ENCODE results near the gene MAP7. TPM values are rescaled to one million over a fixed set of nuclear protein-coding genes. Genes with fewer than 3 reads are reported as not detected.

Gene MAP7
- polyA plus RNA-seq, 2 of the 4 experiments (the other 2 are of a cell fraction) = 60.6 to 64.5 TPM

DNA sequence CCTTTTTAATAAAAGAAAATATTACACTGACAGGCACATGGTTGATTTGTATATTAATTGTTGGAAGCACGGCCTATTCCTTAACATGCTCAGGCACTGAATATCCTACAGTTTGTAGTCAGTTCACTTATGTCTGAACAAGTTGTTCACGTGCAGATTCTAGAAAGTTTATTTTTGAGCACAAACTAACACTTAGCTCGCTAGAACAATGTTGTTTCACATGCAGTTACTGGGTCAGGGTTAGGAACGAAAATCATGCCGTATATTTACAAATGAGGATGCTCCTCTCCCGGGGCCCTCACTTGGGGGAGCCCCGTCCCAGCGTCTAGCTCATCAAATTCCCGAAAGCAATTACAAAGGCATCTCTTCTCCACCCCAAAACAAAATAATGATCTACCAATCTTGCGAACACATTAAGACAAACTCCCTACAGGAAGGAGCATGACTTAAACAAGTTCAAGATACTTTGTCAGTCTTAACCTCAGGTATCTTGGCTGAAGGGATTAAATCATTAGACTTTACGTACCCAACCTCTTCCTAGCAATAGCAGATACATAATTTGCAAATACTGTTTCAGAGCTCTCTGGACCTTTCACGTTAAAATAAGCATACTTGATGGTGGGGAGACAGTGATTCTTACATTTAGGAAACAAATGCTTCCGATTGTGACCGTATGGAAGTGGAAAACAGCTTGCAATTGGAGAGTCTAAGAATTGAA is 1.5 kb downstream of the MAP7 start:
- ChIA-PET CTCF (interaction anchor here (1.1 to 3.2 kb wide), 8 partner anchors 10 to 231 kb away, joined by 4 to 26 read pairs (median 8); no protein-coding TSS in a partner anchor), POLR2A (interaction anchor here (1.2 kb wide), 1 partner anchor 259 kb away, joined by 5 read pairs; the partner anchor contains the start of gene BCLAF1)
- TF ChIP-seq, protein P1, sequence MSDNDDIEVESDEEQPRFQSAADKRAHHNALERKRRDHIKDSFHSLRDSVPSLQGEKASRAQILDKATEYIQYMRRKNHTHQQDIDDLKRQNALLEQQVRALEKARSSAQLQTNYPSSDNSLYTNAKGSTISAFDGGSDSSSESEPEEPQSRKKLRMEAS (IDR thresholded peaks at IDR 0.05) = 0 out of 2 replicates have a peak, but pooled peaks have one; percentile 26
- no peak for TF ChIP-seq CBX8 (IDR thresholded peaks at IDR 0.05)
- H3K4me1 ChIP-seq = peaks cover 54% of the 10 kb centered on the region
- DNase-seq (ENCODE audit: low read depth in 1 of 2, low spot score in 1 of 2) (no peak), ATAC-seq (no peak), FAIRE-seq (no peak)
- H3K9me3 ChIP-seq = no peaks in the 10 kb centered on the region
- WGBS (ENCODE audit: missing lambda C conversion rate) = 1% methylated on average over 14 of the region's 14 CpGs
- H3K4me2 ChIP-seq = peak overlapping the region; percentile 82
- peak overlapping the region; percentile 98 for H3K4me3 ChIP-seq
- H3K27ac ChIP-seq = peak overlapping the region; percentile 93 to 97

DNA sequence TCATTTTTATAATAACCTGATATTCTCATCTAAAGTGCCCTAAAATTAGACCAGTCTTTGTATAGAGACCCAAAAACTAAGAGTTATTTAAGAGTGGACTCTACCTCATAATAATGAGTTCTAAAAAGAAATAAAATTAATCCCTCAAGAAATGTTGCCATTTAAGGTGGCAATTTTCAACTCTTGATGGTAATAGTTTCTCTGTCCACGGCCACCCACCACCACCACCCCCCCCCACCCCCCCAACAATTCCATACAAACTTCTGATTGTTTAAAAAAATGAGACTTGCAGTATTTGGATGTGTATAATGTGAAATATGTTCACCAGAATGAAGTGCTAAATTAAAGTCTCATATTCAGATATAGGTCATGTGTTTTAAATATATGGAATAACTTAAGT is 2.4 kb downstream of the MAP7 start:
- WGBS (ENCODE audit: missing lambda C conversion rate) = 13% methylated on average over 1 of the region's 1 CpG
- H3K4me2 ChIP-seq = peak overlapping the region; percentile 82
- CTCF ChIA-PET = interaction anchor here (0.8 to 1.8 kb wide), 24 partner anchors 9 to 1098 kb away, joined by 3 to 36 read pairs (median 5); partner anchors contain the start of gene MAP3K5
- H3K4me1 ChIP-seq = peaks cover 63% of the 10 kb centered on the region
- peak overlapping the region; percentile 93 to 97 for H3K27ac ChIP-seq
- peak overlapping the region; percentile 98 for H3K4me3 ChIP-seq
- POLR2A ChIA-PET = interaction anchor here (0.9 to 2.0 kb wide), 2 partner anchors 22 to 258 kb away, joined by 4 to 13 read pairs; partner anchors contain the start of gene BCLAF1
- no peak for TF ChIP-seq SMC3 (IDR thresholded peaks at IDR 0.05)
- no peak for TF ChIP-seq ZC3H11A (IDR thresholded peaks at IDR 0.05)
- no peak for TF ChIP-seq GATA3 (IDR thresholded peaks at IDR 0.05; ENCODE audit: borderline replicate concordance)
- TF ChIP-seq, protein P2, sequence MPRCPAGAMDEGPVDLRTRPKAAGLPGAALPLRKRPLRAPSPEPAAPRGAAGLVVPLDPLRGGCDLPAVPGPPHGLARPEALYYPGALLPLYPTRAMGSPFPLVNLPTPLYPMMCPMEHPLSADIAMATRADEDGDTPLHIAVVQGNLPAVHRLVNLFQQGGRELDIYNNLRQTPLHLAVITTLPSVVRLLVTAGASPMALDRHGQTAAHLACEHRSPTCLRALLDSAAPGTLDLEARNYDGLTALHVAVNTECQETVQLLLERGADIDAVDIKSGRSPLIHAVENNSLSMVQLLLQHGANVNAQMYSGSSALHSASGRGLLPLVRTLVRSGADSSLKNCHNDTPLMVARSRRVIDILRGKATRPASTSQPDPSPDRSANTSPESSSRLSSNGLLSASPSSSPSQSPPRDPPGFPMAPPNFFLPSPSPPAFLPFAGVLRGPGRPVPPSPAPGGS (IDR thresholded peaks at IDR 0.05) = no peak
- TF ChIP-seq, protein P3, sequence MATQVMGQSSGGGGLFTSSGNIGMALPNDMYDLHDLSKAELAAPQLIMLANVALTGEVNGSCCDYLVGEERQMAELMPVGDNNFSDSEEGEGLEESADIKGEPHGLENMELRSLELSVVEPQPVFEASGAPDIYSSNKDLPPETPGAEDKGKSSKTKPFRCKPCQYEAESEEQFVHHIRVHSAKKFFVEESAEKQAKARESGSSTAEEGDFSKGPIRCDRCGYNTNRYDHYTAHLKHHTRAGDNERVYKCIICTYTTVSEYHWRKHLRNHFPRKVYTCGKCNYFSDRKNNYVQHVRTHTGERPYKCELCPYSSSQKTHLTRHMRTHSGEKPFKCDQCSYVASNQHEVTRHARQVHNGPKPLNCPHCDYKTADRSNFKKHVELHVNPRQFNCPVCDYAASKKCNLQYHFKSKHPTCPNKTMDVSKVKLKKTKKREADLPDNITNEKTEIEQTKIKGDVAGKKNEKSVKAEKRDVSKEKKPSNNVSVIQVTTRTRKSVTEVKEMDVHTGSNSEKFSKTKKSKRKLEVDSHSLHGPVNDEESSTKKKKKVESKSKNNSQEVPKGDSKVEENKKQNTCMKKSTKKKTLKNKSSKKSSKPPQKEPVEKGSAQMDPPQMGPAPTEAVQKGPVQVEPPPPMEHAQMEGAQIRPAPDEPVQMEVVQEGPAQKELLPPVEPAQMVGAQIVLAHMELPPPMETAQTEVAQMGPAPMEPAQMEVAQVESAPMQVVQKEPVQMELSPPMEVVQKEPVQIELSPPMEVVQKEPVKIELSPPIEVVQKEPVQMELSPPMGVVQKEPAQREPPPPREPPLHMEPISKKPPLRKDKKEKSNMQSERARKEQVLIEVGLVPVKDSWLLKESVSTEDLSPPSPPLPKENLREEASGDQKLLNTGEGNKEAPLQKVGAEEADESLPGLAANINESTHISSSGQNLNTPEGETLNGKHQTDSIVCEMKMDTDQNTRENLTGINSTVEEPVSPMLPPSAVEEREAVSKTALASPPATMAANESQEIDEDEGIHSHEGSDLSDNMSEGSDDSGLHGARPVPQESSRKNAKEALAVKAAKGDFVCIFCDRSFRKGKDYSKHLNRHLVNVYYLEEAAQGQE (IDR thresholded peaks at IDR 0.05) = no peak
- TF ChIP-seq, protein P4, sequence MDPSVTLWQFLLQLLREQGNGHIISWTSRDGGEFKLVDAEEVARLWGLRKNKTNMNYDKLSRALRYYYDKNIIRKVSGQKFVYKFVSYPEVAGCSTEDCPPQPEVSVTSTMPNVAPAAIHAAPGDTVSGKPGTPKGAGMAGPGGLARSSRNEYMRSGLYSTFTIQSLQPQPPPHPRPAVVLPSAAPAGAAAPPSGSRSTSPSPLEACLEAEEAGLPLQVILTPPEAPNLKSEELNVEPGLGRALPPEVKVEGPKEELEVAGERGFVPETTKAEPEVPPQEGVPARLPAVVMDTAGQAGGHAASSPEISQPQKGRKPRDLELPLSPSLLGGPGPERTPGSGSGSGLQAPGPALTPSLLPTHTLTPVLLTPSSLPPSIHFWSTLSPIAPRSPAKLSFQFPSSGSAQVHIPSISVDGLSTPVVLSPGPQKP (IDR thresholded peaks at IDR 0.05; ENCODE audit: low read depth, low read length) = no peak
- no peak for TF ChIP-seq BHLHE40 (IDR thresholded peaks at IDR 0.05; ENCODE audit: low read depth, low read length)
- TF ChIP-seq FOXS1 (CRISPR knock-in tag; IDR thresholded peaks at IDR 0.05) = no peak
- no peak for TF ChIP-seq KDM1A (IDR thresholded peaks at IDR 0.05; ENCODE audit: low read depth)
- TF ChIP-seq FOSB (CRISPR knock-in tag; IDR thresholded peaks at IDR 0.05) = no peak
- TF ChIP-seq, protein P5, sequence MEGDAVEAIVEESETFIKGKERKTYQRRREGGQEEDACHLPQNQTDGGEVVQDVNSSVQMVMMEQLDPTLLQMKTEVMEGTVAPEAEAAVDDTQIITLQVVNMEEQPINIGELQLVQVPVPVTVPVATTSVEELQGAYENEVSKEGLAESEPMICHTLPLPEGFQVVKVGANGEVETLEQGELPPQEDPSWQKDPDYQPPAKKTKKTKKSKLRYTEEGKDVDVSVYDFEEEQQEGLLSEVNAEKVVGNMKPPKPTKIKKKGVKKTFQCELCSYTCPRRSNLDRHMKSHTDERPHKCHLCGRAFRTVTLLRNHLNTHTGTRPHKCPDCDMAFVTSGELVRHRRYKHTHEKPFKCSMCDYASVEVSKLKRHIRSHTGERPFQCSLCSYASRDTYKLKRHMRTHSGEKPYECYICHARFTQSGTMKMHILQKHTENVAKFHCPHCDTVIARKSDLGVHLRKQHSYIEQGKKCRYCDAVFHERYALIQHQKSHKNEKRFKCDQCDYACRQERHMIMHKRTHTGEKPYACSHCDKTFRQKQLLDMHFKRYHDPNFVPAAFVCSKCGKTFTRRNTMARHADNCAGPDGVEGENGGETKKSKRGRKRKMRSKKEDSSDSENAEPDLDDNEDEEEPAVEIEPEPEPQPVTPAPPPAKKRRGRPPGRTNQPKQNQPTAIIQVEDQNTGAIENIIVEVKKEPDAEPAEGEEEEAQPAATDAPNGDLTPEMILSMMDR (IDR thresholded peaks at IDR 0.05) = no peak
- no peak for TF ChIP-seq EHMT2 (IDR thresholded peaks at IDR 0.05; ENCODE audit: low read depth)
- TF ChIP-seq POLR2A (IDR thresholded peaks at IDR 0.05; ENCODE audit: low read length) = no peak
- ATAC-seq (no peak), FAIRE-seq (no peak), DNase-seq (ENCODE audit: low read depth in 1 of 2, low spot score in 1 of 2) (no peak)
- H3K9me3 ChIP-seq = no peaks in the 10 kb centered on the region
